ENCODE data around the gene MICAL2. TPM values are rescaled to one million over a fixed set of nuclear protein-coding genes. Genes with fewer than 3 reads are reported as not detected.

Gene MICAL2
- total RNA-seq, 4 donors from 2014 or later = 195 to 499 (median 259) TPM

DNA sequence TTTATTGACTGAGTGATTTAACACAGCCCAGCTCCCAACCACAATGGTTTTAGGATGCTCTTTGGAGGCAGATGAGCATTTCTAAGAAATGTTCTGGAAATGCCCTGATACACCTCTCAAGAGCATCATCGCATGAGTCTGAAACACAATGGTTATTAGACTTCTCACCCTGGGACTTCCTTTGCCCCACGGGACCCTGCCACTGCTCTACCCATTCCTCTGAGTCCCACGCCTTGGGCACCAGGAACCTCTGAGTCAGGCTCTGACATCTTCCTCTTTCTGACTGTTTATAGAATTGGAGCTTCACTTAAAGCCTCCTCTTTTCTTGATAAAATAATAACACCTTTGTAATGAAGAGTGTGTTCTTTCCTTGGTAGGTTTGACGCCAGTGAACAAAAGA, 181.4 kb downstream of the MICAL2 start:
- no peak for TF ChIP-seq POLR2A (IDR thresholded peaks at IDR 0.05; ENCODE audit: low read depth)
- no peak for TF ChIP-seq POLR2AphosphoS5 (IDR thresholded peaks at IDR 0.05)
- TF ChIP-seq EP300 (IDR thresholded peaks at IDR 0.05) = no peak
- TF ChIP-seq, protein P1, sequence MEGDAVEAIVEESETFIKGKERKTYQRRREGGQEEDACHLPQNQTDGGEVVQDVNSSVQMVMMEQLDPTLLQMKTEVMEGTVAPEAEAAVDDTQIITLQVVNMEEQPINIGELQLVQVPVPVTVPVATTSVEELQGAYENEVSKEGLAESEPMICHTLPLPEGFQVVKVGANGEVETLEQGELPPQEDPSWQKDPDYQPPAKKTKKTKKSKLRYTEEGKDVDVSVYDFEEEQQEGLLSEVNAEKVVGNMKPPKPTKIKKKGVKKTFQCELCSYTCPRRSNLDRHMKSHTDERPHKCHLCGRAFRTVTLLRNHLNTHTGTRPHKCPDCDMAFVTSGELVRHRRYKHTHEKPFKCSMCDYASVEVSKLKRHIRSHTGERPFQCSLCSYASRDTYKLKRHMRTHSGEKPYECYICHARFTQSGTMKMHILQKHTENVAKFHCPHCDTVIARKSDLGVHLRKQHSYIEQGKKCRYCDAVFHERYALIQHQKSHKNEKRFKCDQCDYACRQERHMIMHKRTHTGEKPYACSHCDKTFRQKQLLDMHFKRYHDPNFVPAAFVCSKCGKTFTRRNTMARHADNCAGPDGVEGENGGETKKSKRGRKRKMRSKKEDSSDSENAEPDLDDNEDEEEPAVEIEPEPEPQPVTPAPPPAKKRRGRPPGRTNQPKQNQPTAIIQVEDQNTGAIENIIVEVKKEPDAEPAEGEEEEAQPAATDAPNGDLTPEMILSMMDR (IDR thresholded peaks at IDR 0.05) = no peak
- WGBS = 88% methylated on average over 4 of the region's 4 CpGs
- DNase-seq (ENCODE audit: extremely low spot score) = no peak
- Histone ChIP-seq H3K9me3 (no peaks in the 10 kb centered on the region), H3K36me3 (no peaks in the 10 kb centered on the region), H3K4me1 (peaks cover 15 to 25% (median 25%) of the 10 kb centered on the region in 4 donors), H3K27ac (replicated peaks in 1 of 4) (no peak overlapping the region), H3K27me3 (no peaks in the 10 kb centered on the region), H3K4me3 (no peak overlapping the region)
- intact Hi-C loops (cut with DNase I) = no loop called here

DNA sequence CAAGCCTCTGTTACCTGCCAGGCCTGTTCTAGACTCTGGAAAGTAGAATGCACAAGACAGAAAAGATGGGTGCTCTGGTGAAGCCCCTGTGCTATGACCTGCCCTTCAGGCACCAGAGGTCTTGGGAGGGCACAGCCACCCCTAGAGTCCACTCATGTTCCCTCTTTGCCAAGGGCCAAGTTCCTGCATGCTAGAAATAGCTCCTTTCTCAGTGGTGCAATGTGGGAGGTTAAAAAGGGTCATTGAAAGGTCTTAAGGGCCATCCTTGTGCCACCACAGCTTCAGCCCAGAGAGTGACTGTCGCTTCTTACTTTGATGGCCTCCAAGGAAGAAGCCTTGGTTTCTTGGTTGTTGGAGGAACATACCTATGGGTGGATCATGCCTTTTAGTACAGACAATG, 182.4 kb downstream of the MICAL2 start:
- Histone ChIP-seq H3K4me1 (peaks cover 9 to 15% (median 15%) of the 10 kb centered on the region in 4 donors), H3K27ac (replicated peaks in 1 of 4) (no peak overlapping the region), H3K27me3 (no peaks in the 10 kb centered on the region), H3K4me3 (no peak overlapping the region), H3K36me3 (no peaks in the 10 kb centered on the region), H3K9me3 (no peaks in the 10 kb centered on the region)
- DNase-seq (ENCODE audit: extremely low spot score) = no peak
- 100% methylated on average over 1 of the region's 1 CpG for WGBS
- TF ChIP-seq POLR2A (IDR thresholded peaks at IDR 0.05; ENCODE audit: low read depth) (no peak), POLR2AphosphoS5 (IDR thresholded peaks at IDR 0.05) (no peak), EP300 (IDR thresholded peaks at IDR 0.05) (no peak)
- TF ChIP-seq, protein P1 (IDR thresholded peaks at IDR 0.05) = no peak
- intact Hi-C loops (cut with DNase I) = no loop called here

DNA sequence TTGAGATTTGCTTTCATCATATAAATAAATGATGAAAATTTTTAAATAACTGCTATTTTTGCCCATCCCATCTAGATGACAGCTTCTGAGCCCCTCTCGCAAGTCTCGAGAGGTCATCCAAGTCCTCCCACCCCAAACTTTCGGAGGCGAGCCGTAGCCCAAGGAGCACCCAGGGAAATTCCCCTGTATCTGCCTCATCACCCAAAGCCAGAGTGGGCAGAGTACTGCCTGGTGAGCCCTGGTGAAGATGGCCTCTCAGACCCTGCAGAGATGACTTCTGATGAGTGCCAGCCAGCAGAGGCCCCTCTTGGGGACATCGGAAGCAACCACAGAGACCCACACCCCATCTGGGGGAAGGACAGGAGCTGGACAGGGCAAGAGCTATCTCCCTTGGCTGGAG, 183.1 kb downstream of the MICAL2 start:
- H3K4me3 ChIP-seq = no peak overlapping the region
- H3K4me1 ChIP-seq = peaks cover 3 to 8% (median 7%) of the 10 kb centered on the region in 4 donors
- no peak for DNase-seq (ENCODE audit: extremely low spot score)
- 89% methylated on average over 6 of the region's 6 CpGs for WGBS
- TF ChIP-seq POLR2A (IDR thresholded peaks at IDR 0.05; ENCODE audit: low read depth) (no peak), POLR2AphosphoS5 (IDR thresholded peaks at IDR 0.05) (no peak), EP300 (IDR thresholded peaks at IDR 0.05) (no peak)
- TF ChIP-seq, protein P1 (IDR thresholded peaks at IDR 0.05) = no peak
- no peaks in the 10 kb centered on the region for H3K36me3 ChIP-seq
- H3K27me3 ChIP-seq = no peaks in the 10 kb centered on the region
- intact Hi-C loops (cut with DNase I) = no loop called here
- no peak overlapping the region for H3K27ac ChIP-seq (replicated peaks in 1 of 4)
- peaks cover 0 to 4% (median 1%) of the 10 kb centered on the region in 4 donors for H3K9me3 ChIP-seq

DNA sequence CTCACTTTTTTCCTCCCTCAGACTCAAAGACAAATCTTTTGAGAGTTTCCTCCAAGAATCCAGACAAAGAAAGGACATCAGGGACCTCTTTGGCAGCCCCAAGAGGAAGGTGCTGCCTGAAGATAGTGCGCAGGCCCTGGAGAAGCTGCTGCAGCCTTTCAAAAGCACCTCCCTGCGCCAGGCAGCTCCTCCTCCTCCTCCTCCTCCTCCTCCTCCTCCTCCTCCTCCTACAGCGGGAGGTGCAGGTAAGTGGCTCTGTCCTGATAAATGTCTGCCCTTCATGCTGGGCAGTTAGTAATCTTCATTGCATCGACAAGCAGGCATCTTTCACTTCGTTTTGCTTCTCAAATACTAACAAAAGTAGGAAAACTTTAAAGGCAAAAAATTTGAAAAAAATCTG, 184.2 kb downstream of the MICAL2 start:
- no peak overlapping the region for H3K27ac ChIP-seq (replicated peaks in 1 of 4)
- intact Hi-C loops (cut with DNase I) = no loop called here
- H3K9me3 ChIP-seq = peaks cover 0 to 12% (median 10%) of the 10 kb centered on the region in 4 donors
- no peak overlapping the region for H3K4me3 ChIP-seq
- no peaks in the 10 kb centered on the region for H3K36me3 ChIP-seq
- H3K27me3 ChIP-seq = no peaks in the 10 kb centered on the region
- no peak for DNase-seq (ENCODE audit: extremely low spot score)
- TF ChIP-seq EP300 (IDR thresholded peaks at IDR 0.05) (no peak), POLR2AphosphoS5 (IDR thresholded peaks at IDR 0.05) (no peak), POLR2A (IDR thresholded peaks at IDR 0.05; ENCODE audit: low read depth) (no peak)
- TF ChIP-seq, protein P1 (IDR thresholded peaks at IDR 0.05) = no peak
- WGBS = 88% methylated on average over 4 of the region's 5 CpGs
- H3K4me1 ChIP-seq = peaks cover 0 to 3% (median 0%) of the 10 kb centered on the region in 4 donors

DNA sequence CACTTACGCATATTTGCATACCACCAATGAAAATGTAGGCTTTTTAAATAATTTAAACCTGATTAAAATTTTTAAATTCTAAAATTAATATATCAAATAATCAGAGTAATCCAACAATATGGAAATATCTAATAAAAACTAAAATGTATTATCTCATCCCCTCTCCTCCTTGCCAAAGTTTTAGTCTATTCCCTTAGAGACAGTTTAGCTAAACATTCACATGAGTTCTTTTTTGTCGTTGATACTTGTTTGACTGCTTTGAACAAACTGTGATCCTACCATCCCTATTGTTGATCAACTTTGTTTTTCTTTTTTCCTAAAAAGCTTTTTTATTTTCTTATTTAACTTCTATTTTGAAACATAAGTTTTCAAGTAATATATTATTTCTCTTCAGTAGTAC, 185.6 kb downstream of the MICAL2 start:
- no peak for TF ChIP-seq POLR2A (IDR thresholded peaks at IDR 0.05; ENCODE audit: low read depth)
- TF ChIP-seq, protein P1 (IDR thresholded peaks at IDR 0.05) = no peak
- no peak for TF ChIP-seq EP300 (IDR thresholded peaks at IDR 0.05)
- no peak for TF ChIP-seq POLR2AphosphoS5 (IDR thresholded peaks at IDR 0.05)
- peaks cover 0 to 12% (median 10%) of the 10 kb centered on the region in 4 donors for H3K9me3 ChIP-seq
- H3K4me1 ChIP-seq = no peaks in the 10 kb centered on the region
- 63% methylated on average over 2 of the region's 2 CpGs for WGBS
- intact Hi-C loops (cut with DNase I) = no loop called here
- no peak overlapping the region for H3K27ac ChIP-seq (replicated peaks in 1 of 4)
- H3K27me3 ChIP-seq = no peaks in the 10 kb centered on the region
- H3K4me3 ChIP-seq = no peak overlapping the region
- no peaks in the 10 kb centered on the region for H3K36me3 ChIP-seq
- no peak for DNase-seq (ENCODE audit: extremely low spot score)

Measured in esophagus muscularis mucosa (tissue), 4 donors.